Measurements from ENCODE around the gene FARP2.
"Not testable (repeated sequence)": the region's sequence is repeated elsewhere in the genome, so short reads cannot be mapped to it uniquely, and the experiment has no call there.

FARP2 gene

GRCh38 chr2:241315879-241316631 lies 40.0 kb upstream of the FARP2 start, which contains the start of gene SEPTIN2:
Gene SEPTIN2, plus strand, starts transcription at chr2:241315925. Its CDS starts 8,308 bp downstream, at chr2:241324233.
- peak within 1 kb of the TSS; percentile 100 for H3K9ac ChIP-seq (ENCODE audit: low read length)
- H3K9me3 ChIP-seq (ENCODE audit: control insufficient read depth, low read length): no peaks in the 10 kb centered on the region
- no peaks in the 10 kb centered on the region for H3K27me3 ChIP-seq (replicated peaks; ENCODE audit: control insufficient read depth, insufficient read depth, low read length)
- peak within 1 kb of the TSS; percentile 98 for H3K4me3 ChIP-seq (ENCODE audit: low read length)
- peak; percentile 79 for DNase-seq (ENCODE audit: low read depth)
- peaks cover 6% of the 10 kb centered on the region for H3K36me3 ChIP-seq (ENCODE audit: control insufficient read depth, insufficient read depth, low read length, severe bottlenecking)
- peaks cover 66% of the 10 kb centered on the region for H3K4me1 ChIP-seq (ENCODE audit: control insufficient read depth, insufficient read depth, low read length)

- peak; percentile 26 for DNase-seq (ENCODE audit: low read depth)
- Histone ChIP-seq H3K27me3 (replicated peaks; ENCODE audit: control insufficient read depth, insufficient read depth, low read length) (no peaks in the 10 kb centered on the region), H3K9ac (ENCODE audit: low read length) (peak overlapping the region; percentile 95), H3K9me3 (ENCODE audit: control insufficient read depth, low read length) (no peaks in the 10 kb centered on the region), H3K36me3 (ENCODE audit: control insufficient read depth, insufficient read depth, low read length, severe bottlenecking) (peaks cover 6% of the 10 kb centered on the region), H3K4me1 (ENCODE audit: control insufficient read depth, insufficient read depth, low read length) (peaks cover 70% of the 10 kb centered on the region), H3K4me3 (ENCODE audit: low read length) (peak overlapping the region; percentile 91)
Observed at GRCh38 chr2:241316825-241317224, 39.3 kb upstream of the FARP2 start.

- Histone ChIP-seq H3K36me3 (ENCODE audit: control insufficient read depth, insufficient read depth, low read length, severe bottlenecking) (peaks cover 6% of the 10 kb centered on the region), H3K9me3 (ENCODE audit: control insufficient read depth, low read length) (no peaks in the 10 kb centered on the region), H3K27me3 (replicated peaks; ENCODE audit: control insufficient read depth, insufficient read depth, low read length) (no peaks in the 10 kb centered on the region), H3K9ac (ENCODE audit: low read length) (peak overlapping the region; percentile 95), H3K4me1 (ENCODE audit: control insufficient read depth, insufficient read depth, low read length) (peaks cover 69% of the 10 kb centered on the region), H3K4me3 (ENCODE audit: low read length) (peak overlapping the region; percentile 91)
- peak; percentile 35 for DNase-seq (ENCODE audit: low read depth)
Observed at GRCh38 chr2:241317391-241317790, 38.7 kb upstream of the FARP2 start.

- H3K27me3 ChIP-seq (replicated peaks; ENCODE audit: control insufficient read depth, insufficient read depth, low read length); DNase-seq (ENCODE audit: low read depth); H3K9ac ChIP-seq (ENCODE audit: low read length); H3K9me3 ChIP-seq (ENCODE audit: control insufficient read depth, low read length); H3K36me3 ChIP-seq (ENCODE audit: control insufficient read depth, insufficient read depth, low read length, severe bottlenecking): not testable (repeated sequence)
- Histone ChIP-seq H3K4me3 (ENCODE audit: low read length) (peak overlapping the region; percentile 91), H3K4me1 (ENCODE audit: control insufficient read depth, insufficient read depth, low read length) (peaks cover 66% of the 10 kb centered on the region)
Observed at GRCh38 chr2:241318830-241319229, 37.3 kb upstream of the FARP2 start.

GRCh38 chr2:241320394-241320793 lies 35.7 kb upstream of the FARP2 start:
- H3K4me1 ChIP-seq (ENCODE audit: control insufficient read depth, insufficient read depth, low read length): peaks cover 70% of the 10 kb centered on the region
- no peak for DNase-seq (ENCODE audit: low read depth)
- H3K27me3 ChIP-seq (replicated peaks; ENCODE audit: control insufficient read depth, insufficient read depth, low read length): no peaks in the 10 kb centered on the region
- H3K4me3 ChIP-seq (ENCODE audit: low read length): peak overlapping the region; percentile 91
- no peaks in the 10 kb centered on the region for H3K9me3 ChIP-seq (ENCODE audit: control insufficient read depth, low read length)
- peaks cover 15% of the 10 kb centered on the region for H3K36me3 ChIP-seq (ENCODE audit: control insufficient read depth, insufficient read depth, low read length, severe bottlenecking)
- H3K9ac ChIP-seq (ENCODE audit: low read length): no peak overlapping the region

- H3K36me3 ChIP-seq (ENCODE audit: control insufficient read depth, insufficient read depth, low read length, severe bottlenecking): peaks cover 22% of the 10 kb centered on the region
- peaks cover 70% of the 10 kb centered on the region for H3K4me1 ChIP-seq (ENCODE audit: control insufficient read depth, insufficient read depth, low read length)
- peak overlapping the region; percentile 56 for H3K4me3 ChIP-seq (ENCODE audit: low read length)
- H3K9ac ChIP-seq (ENCODE audit: low read length): peak overlapping the region; percentile 45
- H3K27me3 ChIP-seq (replicated peaks; ENCODE audit: control insufficient read depth, insufficient read depth, low read length): no peaks in the 10 kb centered on the region
- H3K9me3 ChIP-seq (ENCODE audit: control insufficient read depth, low read length): no peaks in the 10 kb centered on the region
- no peak for DNase-seq (ENCODE audit: low read depth)
Observed at GRCh38 chr2:241321033-241321432, 35.1 kb upstream of the FARP2 start.

- Histone ChIP-seq H3K4me3 (ENCODE audit: low read length) (peak overlapping the region; percentile 56), H3K4me1 (ENCODE audit: control insufficient read depth, insufficient read depth, low read length) (peaks cover 69% of the 10 kb centered on the region), H3K9ac (ENCODE audit: low read length) (peak overlapping the region; percentile 45), H3K36me3 (ENCODE audit: control insufficient read depth, insufficient read depth, low read length, severe bottlenecking) (peaks cover 30% of the 10 kb centered on the region), H3K9me3 (ENCODE audit: control insufficient read depth, low read length) (no peaks in the 10 kb centered on the region), H3K27me3 (replicated peaks; ENCODE audit: control insufficient read depth, insufficient read depth, low read length) (no peaks in the 10 kb centered on the region)
- DNase-seq (ENCODE audit: low read depth): no peak
Observed at GRCh38 chr2:241321886-241322285, 34.2 kb upstream of the FARP2 start.

GRCh38 chr2:241323778-241324177 lies 32.3 kb upstream of the FARP2 start:
- Histone ChIP-seq H3K4me3 (ENCODE audit: low read length) (no peak overlapping the region), H3K36me3 (ENCODE audit: control insufficient read depth, insufficient read depth, low read length, severe bottlenecking) (peaks cover 44% of the 10 kb centered on the region), H3K9ac (ENCODE audit: low read length) (peak overlapping the region; percentile 32), H3K4me1 (ENCODE audit: control insufficient read depth, insufficient read depth, low read length) (peaks cover 52% of the 10 kb centered on the region), H3K27me3 (replicated peaks; ENCODE audit: control insufficient read depth, insufficient read depth, low read length) (no peaks in the 10 kb centered on the region), H3K9me3 (ENCODE audit: control insufficient read depth, low read length) (no peaks in the 10 kb centered on the region)
- no peak for DNase-seq (ENCODE audit: low read depth)

GRCh38 chr2:241324775-241325174 lies 31.3 kb upstream of the FARP2 start:
- H3K4me1 ChIP-seq (ENCODE audit: control insufficient read depth, insufficient read depth, low read length): peaks cover 42% of the 10 kb centered on the region
- no peaks in the 10 kb centered on the region for H3K9me3 ChIP-seq (ENCODE audit: control insufficient read depth, low read length)
- peaks cover 49% of the 10 kb centered on the region for H3K36me3 ChIP-seq (ENCODE audit: control insufficient read depth, insufficient read depth, low read length, severe bottlenecking)
- peak overlapping the region; percentile 65 for H3K9ac ChIP-seq (ENCODE audit: low read length)
- H3K4me3 ChIP-seq (ENCODE audit: low read length): peak overlapping the region; percentile 53
- H3K27me3 ChIP-seq (replicated peaks; ENCODE audit: control insufficient read depth, insufficient read depth, low read length): no peaks in the 10 kb centered on the region
- DNase-seq (ENCODE audit: low read depth): no peak

- Histone ChIP-seq H3K27me3 (replicated peaks; ENCODE audit: control insufficient read depth, insufficient read depth, low read length) (no peaks in the 10 kb centered on the region), H3K9ac (ENCODE audit: low read length) (no peak overlapping the region), H3K4me3 (ENCODE audit: low read length) (no peak overlapping the region), H3K36me3 (ENCODE audit: control insufficient read depth, insufficient read depth, low read length, severe bottlenecking) (peaks cover 49% of the 10 kb centered on the region), H3K9me3 (ENCODE audit: control insufficient read depth, low read length) (no peaks in the 10 kb centered on the region), H3K4me1 (ENCODE audit: control insufficient read depth, insufficient read depth, low read length) (peaks cover 41% of the 10 kb centered on the region)
- no peak for DNase-seq (ENCODE audit: low read depth)
Observed at GRCh38 chr2:241325257-241325656, 30.8 kb upstream of the FARP2 start.

- no peak overlapping the region for H3K9ac ChIP-seq (ENCODE audit: low read length)
- no peak for DNase-seq (ENCODE audit: low read depth)
- no peaks in the 10 kb centered on the region for H3K27me3 ChIP-seq (replicated peaks; ENCODE audit: control insufficient read depth, insufficient read depth, low read length)
- H3K4me1 ChIP-seq (ENCODE audit: control insufficient read depth, insufficient read depth, low read length): peaks cover 7% of the 10 kb centered on the region
- H3K4me3 ChIP-seq (ENCODE audit: low read length): no peak overlapping the region
- peaks cover 80% of the 10 kb centered on the region for H3K36me3 ChIP-seq (ENCODE audit: control insufficient read depth, insufficient read depth, low read length, severe bottlenecking)
- no peaks in the 10 kb centered on the region for H3K9me3 ChIP-seq (ENCODE audit: control insufficient read depth, low read length)
Observed at GRCh38 chr2:241329669-241330615, 26.1 kb upstream of the FARP2 start.

Data from adipocyte (in vitro differentiated cells).